Vagina (tissue), 2 donors: ENCODE results near the gene ZNF407.

ENCODE experiments used
- CTCF ChIP-seq, 3 experiments: fragments of 450-650 bp in 2 of 3; fragments of 200-600 bp in 1 of 3; sonication (generic) in 1 of 3; IDR thresholded peaks; one replicate each; pipeline ENCODE4 v1.5.1; 2017 to 2019; ENCODE audit warnings: antibody characterized with exemption in 3 of 3, mild to moderate bottlenecking in 2 of 3, moderate library complexity in 2 of 3
- POLR2A ChIP-seq, 2 donors: fragments of 450-650 bp; IDR thresholded peaks; one replicate each; pipeline ENCODE4 v1.6.1; 2017; ENCODE audit warnings: antibody characterized with exemption in 2 of 2, mild to moderate bottlenecking in 2 of 2, moderate library complexity in 2 of 2
- POLR2AphosphoS5 ChIP-seq, 2 donors: sonication (generic); formaldehyde crosslinking; IDR thresholded peaks; one replicate each; pipeline ENCODE4 v1.9.0; 2017; ENCODE audit warnings: antibody characterized with exemption in 2 of 2, mild to moderate bottlenecking in 2 of 2, low read depth in 1 of 2; ENCODE audit not compliant: insufficient read depth in 1 of 2

DNA sequence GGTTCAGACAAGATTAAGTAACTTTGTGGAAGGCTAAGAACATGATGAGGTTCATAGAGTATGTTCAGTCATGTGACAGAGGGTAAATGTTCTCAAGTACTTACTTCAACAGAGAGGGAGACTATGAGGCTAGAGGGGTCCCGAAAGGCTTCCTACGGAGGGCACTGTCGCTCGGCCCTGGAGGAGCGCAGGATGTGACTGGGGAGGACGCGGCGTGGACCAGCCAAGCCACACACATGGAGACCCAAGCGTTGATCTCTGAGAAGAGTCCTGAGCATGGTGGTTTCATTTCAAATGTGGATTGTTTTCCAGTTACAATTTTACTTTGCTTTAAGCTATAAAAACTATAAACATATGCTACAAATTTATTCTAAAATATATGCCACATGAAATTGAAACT lies 383.8 kb downstream of the ZNF407 start:
- TF ChIP-seq POLR2A (IDR thresholded peaks at IDR 0.05) (no peak), CTCF (IDR thresholded peaks at IDR 0.05) (no peak), POLR2AphosphoS5 (IDR thresholded peaks at IDR 0.05; ENCODE audit: insufficient read depth in 1 of 2, low read depth in 1 of 2) (no peak)
